ENCODE data around the gene GPR3. TPM values are rescaled to one million over a fixed set of nuclear protein-coding genes. Genes with fewer than 3 reads are reported as not detected.
A peak's percentile ranks its signal among the peaks of the same experiment; 100 is the strongest.

The GPR3 gene
- total RNA-seq, 1 experiment from 2014 or later = 0.50 TPM

- no peak for DNase-seq (ENCODE audit: low spot score)
Measured at GRCh38 chr1:27358038-27358927, 34.1 kb upstream of the GPR3 start.

GRCh38 chr1:27358928-27359313 is 33.5 kb upstream of the GPR3 start:
- no peak for DNase-seq (ENCODE audit: low spot score)

GRCh38 chr1:27359822-27360158 is 32.6 kb upstream of the GPR3 start:
- DNase-seq (ENCODE audit: low spot score) = no peak

GRCh38 chr1:27360159-27361043 is 32.0 kb upstream of the GPR3 start:
- no peak for DNase-seq (ENCODE audit: low spot score)

GRCh38 chr1:27361044-27361402 is 31.4 kb upstream of the GPR3 start:
- DNase-seq (ENCODE audit: low spot score) = no peak

- no peak for DNase-seq (ENCODE audit: low spot score)
Measured at GRCh38 chr1:27361553-27361952, 30.9 kb upstream of the GPR3 start.

- DNase-seq (ENCODE audit: low spot score) = no peak
Measured at GRCh38 chr1:27363766-27364695, 28.4 kb upstream of the GPR3 start.

- DNase-seq (ENCODE audit: low spot score) = no peak
Measured at GRCh38 chr1:27364696-27365371, 27.6 kb upstream of the GPR3 start.

GRCh38 chr1:27365372-27366112 is 26.9 kb upstream of the GPR3 start:
- peak; percentile 72 for DNase-seq (ENCODE audit: low spot score)

GRCh38 chr1:27366113-27366410 is 26.4 kb upstream of the GPR3 start:
- DNase-seq (ENCODE audit: low spot score) = peak; percentile 31

- peak; percentile 66 for DNase-seq (ENCODE audit: low spot score)
Measured at GRCh38 chr1:27366411-27367159, 25.8 kb upstream of the GPR3 start, which contains the start of gene MAP3K6. Gene MAP3K6, minus strand, starts transcription at chr1:27366961. Its CDS starts 364 bp downstream, at chr1:27366597.

GRCh38 chr1:27367160-27367650 is 25.2 kb upstream of the GPR3 start:
- no peak for DNase-seq (ENCODE audit: low spot score)

GRCh38 chr1:27368869-27369582 is 23.4 kb upstream of the GPR3 start:
- no peak for DNase-seq (ENCODE audit: low spot score)

GRCh38 chr1:27372022-27372807 is 20.2 kb upstream of the GPR3 start:
- no peak for DNase-seq (ENCODE audit: low spot score)

- no peak for DNase-seq (ENCODE audit: low spot score)
Measured at GRCh38 chr1:27372808-27373690, 19.4 kb upstream of the GPR3 start.

- no peak for DNase-seq (ENCODE audit: low spot score)
Measured at GRCh38 chr1:27374362-27375086, 17.9 kb upstream of the GPR3 start, which contains the start of gene FCN3. Gene FCN3, minus strand, starts transcription at chr1:27374824. Its CDS starts 6 bp downstream, at chr1:27374818.
